ENCODE results near the gene ALG12. TPM values are rescaled to one million over a fixed set of nuclear protein-coding genes. Genes with fewer than 3 reads are reported as not detected.

ALG12 gene
- total RNA-seq, 1 donor from 2014 or later, result 18.7 TPM

- Histone ChIP-seq H3K36me3 (ENCODE audit: control insufficient read depth, insufficient read depth, low read length) (peaks cover 4% of the 10 kb centered on the region), H3K4me3 (ENCODE audit: low read depth, low read length) (no peak overlapping the region), H3K27me3 (ENCODE audit: control insufficient read depth, insufficient read depth, low read length) (no peaks in the 10 kb centered on the region)
- DNase-seq (ENCODE audit: low read depth) (no peak), FAIRE-seq (no peak)
- no peak for TF ChIP-seq CTCF (IDR thresholded peaks at IDR 0.05; ENCODE audit: insufficient read depth, low read length, severe bottlenecking)
These were observed 18.7 kb downstream of the ALG12 start for GRCh38 chr22:49899530-49899929.

- peaks cover 1% of the 10 kb centered on the region for H3K36me3 ChIP-seq (ENCODE audit: control insufficient read depth, insufficient read depth, low read length)
- FAIRE-seq (no peak), DNase-seq (ENCODE audit: low read depth) (no peak)
- H3K4me3 ChIP-seq (ENCODE audit: low read depth, low read length), result no peak overlapping the region
- no peak for TF ChIP-seq CTCF (IDR thresholded peaks at IDR 0.05; ENCODE audit: insufficient read depth, low read length, severe bottlenecking)
- no peaks in the 10 kb centered on the region for H3K27me3 ChIP-seq (ENCODE audit: control insufficient read depth, insufficient read depth, low read length)
These were observed 21.1 kb downstream of the ALG12 start for GRCh38 chr22:49897015-49897684.

GRCh38 chr22:49896201-49896600 lies 22.0 kb downstream of the ALG12 start:
- DNase-seq (ENCODE audit: low read depth), result no peak
- no peak overlapping the region for H3K4me3 ChIP-seq (ENCODE audit: low read depth, low read length)
- no peak for FAIRE-seq
- peaks cover 2% of the 10 kb centered on the region for H3K36me3 ChIP-seq (ENCODE audit: control insufficient read depth, insufficient read depth, low read length)
- TF ChIP-seq CTCF (IDR thresholded peaks at IDR 0.05; ENCODE audit: insufficient read depth, low read length, severe bottlenecking), result no peak
- H3K27me3 ChIP-seq (ENCODE audit: control insufficient read depth, insufficient read depth, low read length), result no peaks in the 10 kb centered on the region

GRCh38 chr22:49894322-49895054 lies 23.8 kb downstream of the ALG12 start:
- no peak for TF ChIP-seq CTCF (IDR thresholded peaks at IDR 0.05; ENCODE audit: insufficient read depth, low read length, severe bottlenecking)
- DNase-seq (ENCODE audit: low read depth) (no peak), FAIRE-seq (peak; percentile 87)
- no peak overlapping the region for H3K4me3 ChIP-seq (ENCODE audit: low read depth, low read length)
- peaks cover 2% of the 10 kb centered on the region for H3K36me3 ChIP-seq (ENCODE audit: control insufficient read depth, insufficient read depth, low read length)
- no peaks in the 10 kb centered on the region for H3K27me3 ChIP-seq (ENCODE audit: control insufficient read depth, insufficient read depth, low read length)

- no peaks in the 10 kb centered on the region for H3K27me3 ChIP-seq (ENCODE audit: control insufficient read depth, insufficient read depth, low read length)
- TF ChIP-seq CTCF (IDR thresholded peaks at IDR 0.05; ENCODE audit: insufficient read depth, low read length, severe bottlenecking), result no peak
- no peak overlapping the region for H3K4me3 ChIP-seq (ENCODE audit: low read depth, low read length)
- no peak for DNase-seq (ENCODE audit: low read depth)
- H3K36me3 ChIP-seq (ENCODE audit: control insufficient read depth, insufficient read depth, low read length), result peaks cover 5% of the 10 kb centered on the region
- FAIRE-seq, result no peak
These were observed 25.2 kb downstream of the ALG12 start for GRCh38 chr22:49893025-49893424.

Data from bronchial epithelial cell (primary cell).